Activated CD4-positive, CD25-positive, alpha-beta regulatory T cell treated with anti-CD3 and anti-CD28 coated beads, Interleukin-2, amount 50 U/mL, for 72 hours (primary cell): Measurements from ENCODE around the gene SULF2.
A peak's percentile ranks its signal among the peaks of the same experiment; 100 is the strongest.

Experiments
- DNase-seq: peaks from one replicate; pipeline ENCODE4 v3.0.0; 2021

The SULF2 gene

GRCh38 chr20:47682028-47682783 lies 103.1 kb downstream of the SULF2 start:
- DNase-seq: no peak

GRCh38 chr20:47680804-47681529 lies 104.3 kb downstream of the SULF2 start:
- no peak for DNase-seq

- DNase-seq: no peak
Measured at GRCh38 chr20:47679462-47679861, 105.8 kb downstream of the SULF2 start.

- no peak for DNase-seq
Measured at GRCh38 chr20:47678536-47678935, 106.7 kb downstream of the SULF2 start.

GRCh38 chr20:47677635-47678453 lies 107.4 kb downstream of the SULF2 start:
- peak; percentile 70 for DNase-seq

GRCh38 chr20:47676912-47677634 lies 108.2 kb downstream of the SULF2 start:
- no peak for DNase-seq

- no peak for DNase-seq
Measured at GRCh38 chr20:47676219-47676721, 109.0 kb downstream of the SULF2 start.

GRCh38 chr20:47675190-47676142 lies 109.8 kb downstream of the SULF2 start:
- no peak for DNase-seq

GRCh38 chr20:47674686-47675085 lies 110.6 kb downstream of the SULF2 start:
- no peak for DNase-seq

- no peak for DNase-seq
Measured at GRCh38 chr20:47674145-47674544, 111.1 kb downstream of the SULF2 start.

GRCh38 chr20:47673671-47673955 lies 111.7 kb downstream of the SULF2 start:
- no peak for DNase-seq

- no peak for DNase-seq
Measured at GRCh38 chr20:47672886-47673670, 112.2 kb downstream of the SULF2 start.

GRCh38 chr20:47672166-47672565 lies 113.1 kb downstream of the SULF2 start:
- no peak for DNase-seq

GRCh38 chr20:47670913-47671312 lies 114.4 kb downstream of the SULF2 start:
- no peak for DNase-seq

GRCh38 chr20:47669927-47670890 lies 115.1 kb downstream of the SULF2 start:
- DNase-seq: no peak

- no peak for DNase-seq
Measured at GRCh38 chr20:47669489-47669888, 115.8 kb downstream of the SULF2 start.

GRCh38 chr20:47669152-47669425 lies 116.2 kb downstream of the SULF2 start:
- DNase-seq: no peak

GRCh38 chr20:47668313-47669151 lies 116.7 kb downstream of the SULF2 start:
- DNase-seq: no peak
